ENCODE measurements around the gene HYLS1. TPM values are rescaled to one million over a fixed set of nuclear protein-coding genes. Genes with fewer than 3 reads are reported as not detected.

The HYLS1 gene
- total and polyA plus RNA-seq, 2 experiments from 2014 or later, result 14.6 to 25.7 TPM

DNA sequence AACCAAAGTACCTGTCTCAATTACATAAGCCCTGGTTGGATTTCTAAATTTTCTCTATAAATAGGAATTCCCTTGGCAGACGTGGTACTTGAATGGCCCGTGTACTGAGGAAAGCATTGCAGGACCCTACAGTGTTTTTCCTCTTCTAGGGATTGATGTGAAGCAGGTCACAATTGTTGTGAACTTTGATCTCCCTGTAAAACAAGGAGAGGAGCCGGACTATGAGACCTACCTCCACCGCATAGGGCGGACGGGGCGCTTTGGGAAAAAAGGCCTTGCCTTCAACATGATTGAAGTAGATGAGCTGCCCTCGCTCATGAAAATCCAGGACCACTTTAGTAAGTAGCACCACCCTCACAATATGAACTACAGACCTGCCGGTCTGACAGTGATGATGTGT, 33.6 kb downstream of the HYLS1 start:
- H3K36me3 Mint-ChIP-seq (ENCODE audit: low read depth), result no peaks in the 10 kb centered on the region
- H3K27ac ChIP-seq (ENCODE audit: low read depth), result no peak overlapping the region
- H3K4me3 ChIP-seq, result no peak overlapping the region
- H3K27me3 ChIP-seq (ENCODE audit: insufficient read depth), result no peaks in the 10 kb centered on the region
- H3K36me3 ChIP-seq (ENCODE audit: insufficient read depth), result no peaks in the 10 kb centered on the region
- H3K27me3 Mint-ChIP-seq (ENCODE audit: insufficient read depth, low read depth, poor library complexity), result peaks cover 1% of the 10 kb centered on the region
- H2AFZ ChIP-seq, result no peak overlapping the region
- no peak for ATAC-seq
- H3K4me3 Mint-ChIP-seq, result no peak overlapping the region
- H3F3A ChIP-seq (replicated peaks; ENCODE audit: low read depth), result no peaks in the 10 kb centered on the region
- DNase-seq (ENCODE audit: low spot score), result no peak
- no peak overlapping the region for H3K4me2 ChIP-seq
- H3K79me2 ChIP-seq (replicated peaks; ENCODE audit: insufficient read depth), result no peaks in the 10 kb centered on the region
- no peaks in the 10 kb centered on the region for H3K9me3 Mint-ChIP-seq
- no peaks in the 10 kb centered on the region for H4K20me1 ChIP-seq (replicated peaks; ENCODE audit: insufficient read depth)
- H3K27ac Mint-ChIP-seq, result no peak overlapping the region
- no peaks in the 10 kb centered on the region for H3K9me2 ChIP-seq (ENCODE audit: insufficient read depth)
- TF ChIP-seq, protein P1, sequence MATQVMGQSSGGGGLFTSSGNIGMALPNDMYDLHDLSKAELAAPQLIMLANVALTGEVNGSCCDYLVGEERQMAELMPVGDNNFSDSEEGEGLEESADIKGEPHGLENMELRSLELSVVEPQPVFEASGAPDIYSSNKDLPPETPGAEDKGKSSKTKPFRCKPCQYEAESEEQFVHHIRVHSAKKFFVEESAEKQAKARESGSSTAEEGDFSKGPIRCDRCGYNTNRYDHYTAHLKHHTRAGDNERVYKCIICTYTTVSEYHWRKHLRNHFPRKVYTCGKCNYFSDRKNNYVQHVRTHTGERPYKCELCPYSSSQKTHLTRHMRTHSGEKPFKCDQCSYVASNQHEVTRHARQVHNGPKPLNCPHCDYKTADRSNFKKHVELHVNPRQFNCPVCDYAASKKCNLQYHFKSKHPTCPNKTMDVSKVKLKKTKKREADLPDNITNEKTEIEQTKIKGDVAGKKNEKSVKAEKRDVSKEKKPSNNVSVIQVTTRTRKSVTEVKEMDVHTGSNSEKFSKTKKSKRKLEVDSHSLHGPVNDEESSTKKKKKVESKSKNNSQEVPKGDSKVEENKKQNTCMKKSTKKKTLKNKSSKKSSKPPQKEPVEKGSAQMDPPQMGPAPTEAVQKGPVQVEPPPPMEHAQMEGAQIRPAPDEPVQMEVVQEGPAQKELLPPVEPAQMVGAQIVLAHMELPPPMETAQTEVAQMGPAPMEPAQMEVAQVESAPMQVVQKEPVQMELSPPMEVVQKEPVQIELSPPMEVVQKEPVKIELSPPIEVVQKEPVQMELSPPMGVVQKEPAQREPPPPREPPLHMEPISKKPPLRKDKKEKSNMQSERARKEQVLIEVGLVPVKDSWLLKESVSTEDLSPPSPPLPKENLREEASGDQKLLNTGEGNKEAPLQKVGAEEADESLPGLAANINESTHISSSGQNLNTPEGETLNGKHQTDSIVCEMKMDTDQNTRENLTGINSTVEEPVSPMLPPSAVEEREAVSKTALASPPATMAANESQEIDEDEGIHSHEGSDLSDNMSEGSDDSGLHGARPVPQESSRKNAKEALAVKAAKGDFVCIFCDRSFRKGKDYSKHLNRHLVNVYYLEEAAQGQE (IDR thresholded peaks at IDR 0.05; ENCODE audit: unreplicated experiment), result no peak
- TF ChIP-seq CREB1 (CRISPR knock-in tag; IDR thresholded peaks at IDR 0.05; ENCODE audit: low read depth) (no peak), CTCF (conservative IDR thresholded peaks at IDR 0.05; ENCODE audit: low read depth in 2 of 2) (no peak), JUNB (IDR thresholded peaks at IDR 0.05; ENCODE audit: unreplicated experiment) (no peak), EZH2 (IDR thresholded peaks at IDR 0.05; ENCODE audit: low read depth, unreplicated experiment) (no peak), EZH2phosphoT487 (IDR thresholded peaks at IDR 0.05; ENCODE audit: unreplicated experiment) (no peak), NANOG (IDR thresholded peaks at IDR 0.05; ENCODE audit: borderline replicate concordance) (no peak), STAT1 (IDR thresholded peaks at IDR 0.05; ENCODE audit: unreplicated experiment) (no peak), POLR2AphosphoS5 (IDR thresholded peaks at IDR 0.05; ENCODE audit: low read depth) (no peak), ZNF114 (CRISPR knock-in tag; IDR thresholded peaks at IDR 0.05) (no peak), ZNF331 (CRISPR knock-in tag; IDR thresholded peaks at IDR 0.05; ENCODE audit: low read depth) (no peak)
- TF ChIP-seq, protein P2, sequence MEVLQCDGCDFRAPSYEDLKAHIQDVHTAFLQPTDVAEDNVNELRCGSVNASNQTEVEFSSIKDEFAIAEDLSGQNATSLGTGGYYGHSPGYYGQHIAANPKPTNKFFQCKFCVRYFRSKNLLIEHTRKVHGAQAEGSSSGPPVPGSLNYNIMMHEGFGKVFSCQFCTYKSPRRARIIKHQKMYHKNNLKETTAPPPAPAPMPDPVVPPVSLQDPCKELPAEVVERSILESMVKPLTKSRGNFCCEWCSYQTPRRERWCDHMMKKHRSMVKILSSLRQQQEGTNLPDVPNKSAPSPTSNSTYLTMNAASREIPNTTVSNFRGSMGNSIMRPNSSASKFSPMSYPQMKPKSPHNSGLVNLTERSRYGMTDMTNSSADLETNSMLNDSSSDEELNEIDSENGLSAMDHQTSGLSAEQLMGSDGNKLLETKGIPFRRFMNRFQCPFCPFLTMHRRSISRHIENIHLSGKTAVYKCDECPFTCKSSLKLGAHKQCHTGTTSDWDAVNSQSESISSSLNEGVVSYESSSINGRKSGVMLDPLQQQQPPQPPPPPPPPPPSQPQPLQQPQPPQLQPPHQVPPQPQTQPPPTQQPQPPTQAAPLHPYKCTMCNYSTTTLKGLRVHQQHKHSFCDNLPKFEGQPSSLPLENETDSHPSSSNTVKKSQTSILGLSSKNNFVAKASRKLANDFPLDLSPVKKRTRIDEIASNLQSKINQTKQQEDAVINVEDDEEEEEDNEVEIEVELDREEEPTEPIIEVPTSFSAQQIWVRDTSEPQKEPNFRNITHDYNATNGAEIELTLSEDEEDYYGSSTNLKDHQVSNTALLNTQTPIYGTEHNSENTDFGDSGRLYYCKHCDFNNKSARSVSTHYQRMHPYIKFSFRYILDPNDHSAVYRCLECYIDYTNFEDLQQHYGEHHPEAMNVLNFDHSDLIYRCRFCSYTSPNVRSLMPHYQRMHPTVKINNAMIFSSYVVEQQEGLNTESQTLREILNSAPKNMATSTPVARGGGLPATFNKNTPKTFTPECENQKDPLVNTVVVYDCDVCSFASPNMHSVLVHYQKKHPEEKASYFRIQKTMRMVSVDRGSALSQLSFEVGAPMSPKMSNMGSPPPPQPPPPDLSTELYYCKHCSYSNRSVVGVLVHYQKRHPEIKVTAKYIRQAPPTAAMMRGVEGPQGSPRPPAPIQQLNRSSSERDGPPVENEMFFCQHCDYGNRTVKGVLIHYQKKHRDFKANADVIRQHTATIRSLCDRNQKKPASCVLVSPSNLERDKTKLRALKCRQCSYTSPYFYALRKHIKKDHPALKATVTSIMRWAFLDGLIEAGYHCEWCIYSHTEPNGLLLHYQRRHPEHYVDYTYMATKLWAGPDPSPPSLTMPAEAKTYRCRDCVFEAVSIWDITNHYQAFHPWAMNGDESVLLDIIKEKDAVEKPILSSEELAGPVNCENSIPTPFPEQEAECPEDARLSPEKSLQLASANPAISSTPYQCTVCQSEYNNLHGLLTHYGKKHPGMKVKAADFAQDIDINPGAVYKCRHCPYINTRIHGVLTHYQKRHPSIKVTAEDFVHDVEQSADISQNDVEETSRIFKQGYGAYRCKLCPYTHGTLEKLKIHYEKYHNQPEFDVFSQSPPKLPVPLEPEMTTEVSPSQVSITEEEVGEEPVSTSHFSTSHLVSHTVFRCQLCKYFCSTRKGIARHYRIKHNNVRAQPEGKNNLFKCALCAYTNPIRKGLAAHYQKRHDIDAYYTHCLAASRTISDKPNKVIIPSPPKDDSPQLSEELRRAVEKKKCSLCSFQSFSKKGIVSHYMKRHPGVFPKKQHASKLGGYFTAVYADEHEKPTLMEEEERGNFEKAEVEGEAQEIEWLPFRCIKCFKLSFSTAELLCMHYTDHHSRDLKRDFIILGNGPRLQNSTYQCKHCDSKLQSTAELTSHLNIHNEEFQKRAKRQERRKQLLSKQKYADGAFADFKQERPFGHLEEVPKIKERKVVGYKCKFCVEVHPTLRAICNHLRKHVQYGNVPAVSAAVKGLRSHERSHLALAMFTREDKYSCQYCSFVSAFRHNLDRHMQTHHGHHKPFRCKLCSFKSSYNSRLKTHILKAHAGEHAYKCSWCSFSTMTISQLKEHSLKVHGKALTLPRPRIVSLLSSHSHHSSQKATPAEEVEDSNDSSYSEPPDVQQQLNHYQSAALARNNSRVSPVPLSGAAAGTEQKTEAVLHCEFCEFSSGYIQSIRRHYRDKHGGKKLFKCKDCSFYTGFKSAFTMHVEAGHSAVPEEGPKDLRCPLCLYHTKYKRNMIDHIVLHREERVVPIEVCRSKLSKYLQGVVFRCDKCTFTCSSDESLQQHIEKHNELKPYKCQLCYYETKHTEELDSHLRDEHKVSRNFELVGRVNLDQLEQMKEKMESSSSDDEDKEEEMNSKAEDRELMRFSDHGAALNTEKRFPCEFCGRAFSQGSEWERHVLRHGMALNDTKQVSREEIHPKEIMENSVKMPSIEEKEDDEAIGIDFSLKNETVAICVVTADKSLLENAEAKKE (CRISPR knock-in tag; IDR thresholded peaks at IDR 0.05), result no peak
- TF ChIP-seq, protein P3, sequence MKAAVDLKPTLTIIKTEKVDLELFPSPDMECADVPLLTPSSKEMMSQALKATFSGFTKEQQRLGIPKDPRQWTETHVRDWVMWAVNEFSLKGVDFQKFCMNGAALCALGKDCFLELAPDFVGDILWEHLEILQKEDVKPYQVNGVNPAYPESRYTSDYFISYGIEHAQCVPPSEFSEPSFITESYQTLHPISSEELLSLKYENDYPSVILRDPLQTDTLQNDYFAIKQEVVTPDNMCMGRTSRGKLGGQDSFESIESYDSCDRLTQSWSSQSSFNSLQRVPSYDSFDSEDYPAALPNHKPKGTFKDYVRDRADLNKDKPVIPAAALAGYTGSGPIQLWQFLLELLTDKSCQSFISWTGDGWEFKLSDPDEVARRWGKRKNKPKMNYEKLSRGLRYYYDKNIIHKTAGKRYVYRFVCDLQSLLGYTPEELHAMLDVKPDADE (IDR thresholded peaks at IDR 0.05), result no peak
- no peaks in the 10 kb centered on the region for H3K4me1 ChIP-seq (ENCODE audit: insufficient read depth)
- peaks cover 18% of the 10 kb centered on the region; the same call in 2 of the 3 replicates for H3K4me1 Mint-ChIP-seq

All from GM23338 (cell line).